Activated CD4-positive, CD25-positive, alpha-beta regulatory T cell treated with anti-CD3 and anti-CD28 coated beads, Interleukin-2, amount 50 U/mL, for 16 hours (primary cell): ENCODE data around the gene RNF112.
"Not testable (repeated sequence)": the region's sequence is repeated elsewhere in the genome, so short reads cannot be mapped to it uniquely, and the experiment has no call there.

Experiments used
- DNase-seq: peaks from one replicate; pipeline ENCODE4 v3.0.0-alpha.2; 2020; ENCODE audit warnings: low read depth, low spot score

Gene RNF112

GRCh38 chr17:19412984-19413383 lies 2.0 kb downstream of the RNF112 start:
- DNase-seq: no peak

DNA sequence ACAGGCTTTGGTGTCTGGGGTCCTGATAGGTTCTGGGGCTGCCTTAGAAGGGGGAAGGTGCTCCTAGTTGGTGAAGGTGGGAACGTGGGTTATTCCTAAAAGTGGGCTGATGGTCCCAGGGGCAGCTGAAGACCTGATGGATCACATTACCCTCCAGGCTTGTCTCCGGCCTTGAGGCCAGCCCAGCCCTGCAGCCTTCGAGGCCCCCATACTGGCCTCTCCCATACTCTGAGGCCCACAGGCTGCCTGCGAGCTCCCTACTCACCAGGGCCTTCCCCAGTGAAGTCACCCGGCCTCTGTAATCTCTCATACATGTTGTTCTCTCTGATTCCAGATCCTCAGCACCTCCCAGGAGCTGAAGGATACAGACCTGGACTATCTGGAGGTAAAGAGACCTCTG lies 2.7 kb downstream of the RNF112 start:
- DNase-seq: no peak

- no peak for DNase-seq
These were observed 3.6 kb downstream of the RNF112 start for GRCh38 chr17:19414396-19415280.

DNA sequence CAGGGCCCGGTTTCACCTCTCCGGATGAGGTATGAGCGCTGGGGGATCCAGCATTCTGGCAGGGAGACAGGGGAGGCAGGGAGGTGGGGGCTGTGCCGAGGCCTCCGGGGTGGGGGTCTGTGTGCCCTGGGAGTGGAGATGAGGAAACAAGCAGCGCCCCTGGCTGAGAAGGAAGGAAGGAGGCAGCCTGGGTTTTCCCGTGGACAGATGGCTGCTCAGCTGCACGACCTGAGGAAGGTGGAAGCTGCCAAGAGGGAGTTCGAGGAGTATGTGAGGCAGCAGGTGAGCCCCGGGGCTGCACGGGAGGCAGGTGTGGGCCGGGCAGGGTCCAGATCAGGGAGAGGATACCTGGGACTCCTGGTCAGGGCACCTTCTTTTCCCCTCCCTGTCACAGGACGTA lies 4.3 kb downstream of the RNF112 start:
- DNase-seq: no peak

- no peak for DNase-seq
These were observed 5.1 kb downstream of the RNF112 start for GRCh38 chr17:19415806-19416775.

DNA sequence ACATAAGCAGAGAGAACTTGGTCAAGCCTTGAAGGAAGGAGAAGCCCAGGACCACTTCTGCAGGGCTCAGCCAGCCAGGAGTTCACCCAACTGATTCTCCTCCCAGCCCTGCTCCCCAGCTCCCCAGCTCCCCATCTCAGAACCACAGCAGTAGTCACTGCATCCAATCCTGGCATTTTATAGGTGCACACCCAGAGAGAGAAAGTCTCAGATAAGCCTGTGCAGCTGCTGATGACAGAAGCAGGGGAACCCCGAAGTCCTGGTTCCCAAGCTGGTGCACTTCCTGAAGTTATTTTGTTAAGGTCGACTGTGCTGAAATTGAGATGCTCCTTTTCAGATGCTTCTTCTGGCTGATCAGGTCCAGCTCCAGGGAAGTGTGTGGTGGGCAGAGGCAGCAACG lies 6.6 kb downstream of the RNF112 start:
- DNase-seq: no peak

DNA sequence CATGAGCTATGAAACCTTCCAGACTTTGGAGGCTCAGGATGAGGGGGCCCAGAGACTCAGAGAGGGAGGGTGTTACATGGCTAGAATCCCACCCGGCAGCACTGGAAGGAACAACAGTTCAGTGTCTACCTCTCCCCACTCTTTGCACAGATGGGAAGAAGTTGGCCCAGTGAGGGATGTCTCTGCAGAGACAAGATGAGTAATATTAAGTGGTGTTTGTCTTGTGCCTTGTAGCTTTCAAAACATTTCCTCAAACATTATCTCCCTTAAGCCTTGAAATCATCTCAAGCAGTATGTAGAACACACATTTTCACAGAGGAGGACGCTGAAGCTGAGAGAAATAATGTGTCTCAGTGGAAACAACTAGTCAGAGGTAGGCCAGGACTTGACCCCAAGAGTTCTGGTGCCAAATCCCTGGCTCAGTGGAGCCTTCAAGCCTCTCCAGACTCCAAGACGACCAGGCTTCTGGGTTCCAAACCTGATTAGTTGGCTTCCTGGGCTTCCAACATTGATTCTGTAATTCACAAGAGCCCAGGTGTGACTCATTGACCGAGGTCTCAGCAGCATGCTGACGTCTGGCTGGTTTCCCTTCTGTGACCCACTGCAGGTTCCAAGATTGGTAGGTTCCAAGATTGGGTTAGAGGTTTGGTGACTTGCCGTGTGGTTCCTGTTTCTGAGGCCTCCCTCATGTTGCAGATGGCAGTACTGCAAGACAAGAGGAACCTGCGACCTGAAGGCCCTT lies 7.4 kb downstream of the RNF112 start:
- no peak for DNase-seq

- DNase-seq: no peak
These were observed 10.2 kb downstream of the RNF112 start for GRCh38 chr17:19421219-19421618.

GRCh38 chr17:19421926-19422325 lies 10.9 kb downstream of the RNF112 start:
- DNase-seq: no peak

DNA sequence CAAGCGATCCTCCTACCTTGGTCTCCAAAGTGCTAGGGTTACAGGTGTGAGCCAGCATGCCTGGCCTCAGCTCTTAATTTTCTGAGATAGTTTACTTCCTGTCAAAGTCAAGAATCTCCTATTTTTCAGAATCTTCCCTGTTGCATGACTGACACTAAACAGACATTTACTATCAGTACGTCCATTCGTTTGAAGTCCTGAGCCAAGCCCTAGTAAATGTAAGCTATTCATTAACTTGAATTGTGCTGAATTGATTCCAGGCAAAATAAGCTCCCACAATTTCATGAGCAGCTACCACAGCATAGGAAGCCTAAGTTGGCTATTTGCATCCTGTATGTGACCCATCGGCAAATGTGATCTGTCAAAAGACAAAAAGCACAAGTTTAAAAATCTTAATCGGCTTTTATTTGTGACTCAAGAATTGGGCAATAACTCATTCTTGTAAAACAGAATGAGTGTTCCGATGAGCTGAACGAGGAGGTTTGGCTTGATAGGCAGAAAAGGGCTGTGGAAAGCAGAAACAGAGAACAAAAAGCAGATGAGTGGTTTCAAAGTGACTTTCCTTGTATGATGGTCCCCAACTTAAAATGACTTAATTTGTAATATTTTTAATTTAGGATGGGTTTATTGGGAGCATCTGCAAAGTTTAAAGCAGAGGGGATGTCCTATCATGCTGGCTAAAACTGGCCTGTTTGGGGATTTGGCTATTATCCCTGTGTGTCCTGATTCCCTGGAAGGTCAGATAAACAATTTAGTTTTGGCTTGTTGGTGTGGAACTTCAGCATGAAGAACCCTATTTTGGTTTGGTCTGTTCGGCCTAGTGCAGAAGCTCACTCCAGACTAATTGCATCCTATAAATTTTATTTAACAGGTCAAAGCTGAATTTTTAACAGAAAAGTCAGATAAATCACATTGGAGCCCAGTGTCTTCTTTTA lies 14.2 kb downstream of the RNF112 start:
- no peak for DNase-seq

- no peak for DNase-seq
These were observed 15.6 kb downstream of the RNF112 start for GRCh38 chr17:19426631-19427030.

GRCh38 chr17:19431691-19432090 lies 20.7 kb downstream of the RNF112 start:
- DNase-seq: no peak

DNA sequence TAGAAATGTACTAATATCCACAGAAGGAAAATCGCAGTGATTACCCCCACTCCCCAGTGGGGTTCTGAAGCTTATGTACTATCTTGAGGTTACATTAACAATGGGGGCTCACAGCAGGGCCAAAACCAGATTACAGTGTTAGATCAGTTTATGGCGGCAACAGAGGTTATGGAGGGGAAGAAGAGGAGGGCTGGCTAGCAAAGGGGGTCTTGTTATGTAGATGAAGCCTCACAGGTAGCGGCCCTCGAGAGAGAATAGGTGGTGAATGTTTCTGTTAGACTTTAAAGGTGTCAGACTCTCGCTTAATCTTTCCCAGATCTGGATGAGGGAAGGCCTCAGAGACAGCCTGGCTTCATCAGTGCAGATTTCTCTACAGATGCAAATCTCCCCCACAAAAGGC lies 22.2 kb downstream of the RNF112 start:
- no peak for DNase-seq

- DNase-seq: no peak
These were observed 22.8 kb downstream of the RNF112 start for GRCh38 chr17:19433727-19434340.

- DNase-seq: no peak
These were observed 29.4 kb downstream of the RNF112 start for GRCh38 chr17:19440421-19440820.

- not testable (repeated sequence) for DNase-seq
These were observed 30.3 kb downstream of the RNF112 start for GRCh38 chr17:19441288-19441687.

DNA sequence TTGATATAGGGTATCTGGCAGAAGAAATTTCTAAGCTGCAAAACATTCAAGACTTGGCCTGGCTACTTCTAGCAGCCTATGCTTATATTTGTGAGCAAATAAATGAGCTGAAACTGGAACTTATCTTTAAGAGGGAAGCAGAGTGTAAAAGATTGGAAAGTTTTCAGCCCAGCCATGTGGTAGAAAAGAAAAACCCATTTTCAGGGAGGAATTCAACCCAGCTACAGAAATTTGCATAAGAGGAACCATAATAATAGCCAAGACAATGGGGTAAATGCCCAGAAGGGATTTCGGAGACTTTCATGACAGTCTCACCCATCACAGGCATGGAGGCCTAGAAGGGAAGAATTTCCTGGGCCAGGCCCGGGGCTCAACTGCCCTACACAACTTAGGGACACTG lies 31.7 kb downstream of the RNF112 start:
- DNase-seq: no peak

- DNase-seq: no peak
These were observed 32.1 kb downstream of the RNF112 start for GRCh38 chr17:19443148-19443547.

GRCh38 chr17:19445105-19445504 lies 34.1 kb downstream of the RNF112 start:
- no peak for DNase-seq

- not testable (repeated sequence) for DNase-seq
These were observed 35.5 kb downstream of the RNF112 start for GRCh38 chr17:19446577-19446976.
